Smooth muscle cell of the brain vasculature (primary cell): ENCODE measurements around the gene EPHA10.
A peak's percentile ranks its signal among the peaks of the same experiment; 100 is the strongest.

Experiments used
- DNase-seq: peaks from one replicate; pipeline ENCODE4 v3.0.0-alpha.2; 2012; ENCODE audit warnings: low read depth, low spot score

EPHA10 gene

DNA sequence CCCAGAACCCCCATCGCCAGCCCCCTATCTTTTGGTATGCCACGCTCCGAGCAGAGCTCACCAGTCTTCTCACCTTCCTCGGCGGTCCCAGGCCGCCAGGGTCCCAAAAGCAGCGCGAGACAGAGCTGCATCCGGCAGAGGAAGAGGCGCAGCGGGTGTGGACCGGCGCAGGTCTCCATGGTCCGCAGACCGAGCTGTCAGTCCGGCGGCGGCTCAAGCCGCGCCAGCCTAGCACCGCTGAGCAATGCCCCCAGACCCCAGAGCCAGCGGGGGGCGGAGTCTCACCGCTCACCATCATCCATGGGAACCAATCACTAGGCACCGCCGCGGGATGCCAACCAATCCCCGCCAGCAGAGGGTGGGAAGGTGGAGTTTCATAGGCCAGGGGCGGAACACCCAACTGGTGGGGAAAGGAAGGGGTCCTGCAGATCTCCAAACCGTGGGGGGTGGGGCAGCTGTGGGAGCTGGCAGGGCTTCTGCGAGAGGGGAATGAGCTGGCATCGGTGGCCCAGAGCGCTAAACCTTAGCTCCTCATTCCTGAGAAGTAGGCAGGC is at the start of gene EPHA10:
Gene EPHA10 (minus strand): TSS at position 233 of the 554 bp plus-strand sequence. CDS start 54 bp downstream, at position 179.
- DNase-seq: no peak

DNA sequence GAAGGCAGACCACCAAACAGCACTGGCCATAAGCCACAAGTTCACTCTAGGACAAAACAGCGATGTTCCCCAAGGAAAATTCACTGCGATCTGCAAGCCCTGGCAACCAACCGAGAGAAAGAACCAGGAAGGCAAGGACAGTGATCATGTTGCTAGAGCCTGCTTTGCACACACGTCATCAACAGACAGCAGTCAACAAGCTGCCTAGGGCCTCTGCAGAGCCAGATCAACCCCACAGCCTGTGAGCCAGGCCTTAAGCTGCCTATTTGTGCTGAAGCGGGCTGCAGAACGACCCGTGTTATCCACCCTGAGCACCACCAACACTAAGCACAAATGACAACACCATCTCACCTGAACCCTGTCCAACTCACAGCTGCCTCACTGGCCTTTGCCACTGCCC is 49.3 kb upstream of the EPHA10 start:
- no peak for DNase-seq

DNA sequence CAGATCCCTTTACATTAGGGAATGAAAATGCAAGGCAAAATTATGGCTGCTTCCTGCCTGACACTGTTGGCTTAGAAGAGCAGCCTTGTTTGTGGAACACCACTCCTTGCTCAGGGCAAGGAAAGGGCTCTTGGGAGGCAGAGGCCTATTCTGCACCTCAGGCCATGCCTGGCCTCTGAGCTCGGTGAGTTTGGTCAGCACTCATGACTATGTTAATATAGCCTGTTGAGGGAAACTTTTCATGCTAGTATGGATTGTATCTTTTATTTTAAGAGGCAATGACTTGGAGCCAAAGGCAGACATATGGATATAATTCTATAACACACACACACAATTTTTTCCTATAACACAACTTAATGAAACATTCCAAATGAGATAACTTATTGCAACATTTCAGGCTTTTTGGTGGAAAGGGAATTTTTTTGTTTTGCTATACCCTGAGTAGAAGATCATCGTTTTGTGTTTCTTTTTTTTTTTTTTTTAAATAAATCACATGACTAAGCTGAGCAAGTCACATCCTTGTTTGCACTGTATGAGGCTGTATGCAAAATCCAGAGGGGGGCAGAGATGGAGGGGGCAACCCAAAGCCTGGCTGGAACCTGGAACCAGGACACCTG is 48.7 kb upstream of the EPHA10 start:
- DNase-seq: no peak

DNA sequence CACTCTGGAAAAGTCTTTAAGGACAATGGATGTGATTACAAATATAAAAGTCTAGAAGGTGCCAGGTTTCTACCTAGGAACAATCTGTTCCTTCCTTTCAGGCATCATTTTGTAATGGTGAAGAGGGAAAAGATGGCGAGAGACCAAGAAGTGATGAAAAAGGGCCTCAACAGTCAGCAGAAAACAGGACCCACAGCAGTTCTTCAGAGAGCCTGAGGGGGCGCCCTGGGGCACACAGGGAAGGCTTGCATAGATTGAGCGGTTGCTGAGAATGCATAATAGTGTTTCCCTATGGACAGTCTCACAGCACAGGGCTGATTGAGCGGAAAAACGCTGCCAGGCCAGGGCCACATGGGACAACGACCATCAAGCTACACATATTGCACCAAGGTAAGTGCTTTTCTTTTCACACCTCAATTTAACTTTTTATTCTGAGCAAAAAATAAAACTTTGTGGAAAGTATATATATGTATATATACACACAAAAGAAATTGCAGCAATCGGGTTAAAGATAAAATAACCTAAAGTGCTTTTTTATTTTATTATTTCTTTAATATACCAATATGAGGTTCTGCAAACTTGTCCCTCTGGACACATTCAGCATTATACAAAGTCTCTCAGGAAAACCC is 46.2 kb upstream of the EPHA10 start:
- DNase-seq: no peak

DNA sequence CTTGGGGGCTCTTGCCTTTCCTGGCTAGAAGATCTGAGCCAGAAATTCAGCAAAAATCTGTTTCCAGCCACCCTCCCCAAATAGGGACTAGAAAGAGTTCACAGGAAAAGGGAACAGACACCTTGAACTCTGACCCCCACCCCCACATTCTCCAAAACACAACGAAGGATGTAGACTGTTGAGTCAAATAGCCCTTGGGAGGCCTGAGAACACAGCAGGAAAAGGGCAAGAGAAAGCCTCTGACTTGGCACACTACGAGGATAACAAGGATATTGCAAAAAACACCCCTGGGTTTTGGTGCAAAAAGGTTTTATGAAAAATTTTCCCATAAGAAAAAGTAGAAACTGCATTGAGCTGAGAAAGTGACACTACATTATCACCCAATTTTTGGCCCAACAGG is 45.0 kb upstream of the EPHA10 start:
- no peak for DNase-seq

DNA sequence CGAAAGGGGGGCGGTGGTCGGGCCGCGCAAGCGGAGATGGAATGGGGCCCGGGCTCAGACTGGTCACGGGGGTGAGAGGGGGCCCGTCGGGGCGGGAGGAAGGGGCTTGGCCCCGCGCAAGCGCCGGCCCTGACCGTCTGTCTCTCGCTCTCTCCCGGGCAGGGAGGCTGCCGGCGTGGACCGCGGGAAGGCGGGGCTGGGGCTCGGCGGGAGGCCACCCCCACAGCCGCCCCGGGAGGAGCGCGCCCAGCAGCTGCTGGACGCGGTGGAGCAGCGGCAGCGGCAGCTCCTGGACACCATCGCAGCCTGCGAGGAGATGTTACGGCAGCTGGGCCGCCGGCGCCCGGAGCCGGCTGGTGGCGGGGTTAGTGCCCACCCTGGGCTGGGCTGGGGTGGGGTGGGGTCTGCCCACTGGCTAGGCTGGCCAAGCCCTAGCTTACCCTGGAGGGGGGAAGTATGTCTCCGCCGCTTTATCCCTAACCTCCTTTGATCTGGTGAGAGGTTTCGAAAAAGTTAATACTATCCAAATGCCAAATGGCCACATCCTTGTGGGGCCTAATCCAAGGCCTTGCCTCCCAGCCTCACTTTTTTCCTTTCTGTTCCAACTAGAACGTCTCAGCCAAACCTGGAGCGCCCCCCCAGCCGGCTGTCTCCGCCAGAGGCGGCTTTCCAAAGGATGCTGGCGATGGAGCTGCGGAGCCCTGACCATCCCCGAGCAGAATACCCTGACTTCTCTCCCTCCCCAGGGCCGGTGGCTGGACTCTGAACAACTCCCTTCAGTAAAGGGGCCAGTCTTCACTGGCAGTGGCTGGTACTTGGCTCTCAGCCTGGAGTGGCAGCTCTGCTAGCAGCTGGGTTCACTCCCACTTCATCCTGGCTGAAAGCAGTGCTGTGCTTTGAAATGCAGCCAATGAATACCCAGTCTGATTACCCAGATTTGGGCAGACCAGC is 43.7 kb upstream of the EPHA10 start:
- DNase-seq: no peak

DNA sequence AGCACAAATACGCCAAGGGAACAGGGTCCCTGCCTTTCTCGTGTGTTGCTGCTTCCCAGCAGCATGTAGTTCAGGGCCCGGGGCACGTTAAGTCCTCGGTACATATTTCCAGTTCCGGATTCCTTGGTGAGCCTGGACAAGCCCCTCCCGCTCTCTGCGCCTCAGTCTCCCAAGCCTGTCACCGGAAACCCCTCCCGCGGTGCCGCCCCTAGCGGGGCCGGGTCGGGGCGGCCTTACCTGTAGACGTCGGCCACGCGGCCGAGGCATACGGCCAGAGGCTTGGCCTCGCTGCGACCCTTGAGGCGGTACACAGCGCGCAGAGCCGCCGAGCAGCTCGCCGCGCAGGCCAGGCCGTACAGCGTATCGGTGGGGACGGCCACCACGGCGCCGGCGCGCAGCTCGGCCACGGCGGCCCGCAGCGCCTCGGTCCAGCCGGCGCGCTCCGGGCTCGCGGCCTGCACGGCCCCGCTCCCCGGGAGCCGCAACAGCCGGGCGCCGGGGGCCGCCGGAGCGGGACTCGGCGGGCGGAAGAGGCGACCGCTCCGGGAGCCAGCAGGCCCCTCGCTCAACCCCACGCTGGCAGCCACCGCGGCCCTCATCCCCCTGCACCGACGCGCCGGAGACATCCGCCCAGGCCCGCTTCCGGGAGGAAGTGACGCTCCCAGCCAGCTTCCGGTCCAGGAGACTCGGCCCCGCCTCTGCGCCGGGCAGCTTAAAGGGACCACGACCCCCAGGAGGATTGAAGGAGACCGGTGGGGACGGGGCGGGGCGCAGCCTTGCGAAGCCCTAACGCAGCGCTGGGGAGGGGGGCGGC is 42.8 kb upstream of the EPHA10 start, which contains the start of the genes C1orf122 and YRDC:
Gene C1orf122 (plus strand): TSS at position 236 of the 814 bp plus-strand sequence. CDS start 615 bp downstream, outside the sequence.
Gene YRDC (minus strand): TSS at position 654 of the 814 bp plus-strand sequence. CDS start 28 bp downstream, at position 626.
- peak; percentile 73 for DNase-seq

DNA sequence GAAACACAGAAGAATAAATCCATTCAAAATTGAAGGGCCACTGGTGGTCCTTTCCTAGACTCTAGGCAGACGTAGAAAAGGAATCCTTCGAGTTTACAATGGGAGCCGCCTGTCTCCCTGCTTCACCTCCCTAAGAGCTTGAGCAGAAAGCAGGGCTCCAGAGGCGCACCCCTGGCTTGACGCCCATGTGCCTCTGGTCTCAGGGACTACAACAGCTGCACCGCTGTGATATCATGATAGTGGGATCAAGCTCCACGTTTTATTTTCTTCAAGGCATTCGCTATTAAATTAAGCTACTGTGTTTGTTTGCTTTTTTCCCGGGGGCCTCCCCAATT is 42.3 kb upstream of the EPHA10 start:
- no peak for DNase-seq

DNA sequence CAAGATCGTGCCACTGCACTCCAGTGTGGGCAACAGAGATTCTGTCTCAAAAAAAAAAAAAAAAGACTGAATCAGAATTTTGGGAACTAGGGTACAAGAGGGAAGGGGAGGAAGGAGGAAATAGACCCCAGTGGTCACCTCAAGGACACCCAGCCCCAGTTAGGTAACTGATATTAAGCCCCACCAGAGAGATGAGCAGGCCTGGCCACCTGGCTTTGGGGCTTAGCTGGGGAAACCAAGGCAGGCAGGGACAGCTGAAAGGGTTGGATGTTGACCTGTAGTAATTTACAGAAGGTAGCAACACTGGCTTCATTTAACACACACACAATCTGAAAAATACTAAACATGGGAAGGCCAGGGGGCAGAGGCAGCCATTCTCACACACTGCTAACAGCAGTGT is 37.5 kb upstream of the EPHA10 start:
- DNase-seq: no peak

DNA sequence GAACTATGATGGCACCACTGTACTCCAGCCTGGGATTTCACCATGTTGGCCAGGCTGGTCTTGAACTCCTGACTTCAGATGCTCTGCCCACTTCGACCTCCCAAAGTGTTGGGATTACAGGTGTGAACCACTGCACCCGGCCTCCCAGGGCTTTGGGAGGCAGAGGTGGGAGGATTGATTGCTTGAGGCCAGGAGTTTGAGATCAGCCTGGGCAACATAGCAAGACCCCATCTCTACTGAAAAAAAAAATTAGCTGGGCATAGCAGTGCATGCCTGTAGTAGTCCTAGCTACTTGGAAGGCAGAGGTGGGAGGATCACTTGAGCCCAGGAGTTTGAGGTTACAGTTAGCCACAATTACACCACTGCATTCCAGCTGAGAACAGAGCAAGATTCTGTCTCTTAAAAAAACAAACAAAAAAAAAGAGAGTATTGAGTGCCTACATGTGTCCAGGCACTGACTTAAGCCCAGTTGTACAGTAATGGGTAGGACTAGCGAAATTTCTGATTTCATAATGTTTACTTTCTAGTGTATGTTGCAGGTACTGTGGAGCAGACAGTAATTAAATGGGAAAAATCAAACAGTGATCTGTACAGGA is 32.9 kb upstream of the EPHA10 start:
- no peak for DNase-seq

DNA sequence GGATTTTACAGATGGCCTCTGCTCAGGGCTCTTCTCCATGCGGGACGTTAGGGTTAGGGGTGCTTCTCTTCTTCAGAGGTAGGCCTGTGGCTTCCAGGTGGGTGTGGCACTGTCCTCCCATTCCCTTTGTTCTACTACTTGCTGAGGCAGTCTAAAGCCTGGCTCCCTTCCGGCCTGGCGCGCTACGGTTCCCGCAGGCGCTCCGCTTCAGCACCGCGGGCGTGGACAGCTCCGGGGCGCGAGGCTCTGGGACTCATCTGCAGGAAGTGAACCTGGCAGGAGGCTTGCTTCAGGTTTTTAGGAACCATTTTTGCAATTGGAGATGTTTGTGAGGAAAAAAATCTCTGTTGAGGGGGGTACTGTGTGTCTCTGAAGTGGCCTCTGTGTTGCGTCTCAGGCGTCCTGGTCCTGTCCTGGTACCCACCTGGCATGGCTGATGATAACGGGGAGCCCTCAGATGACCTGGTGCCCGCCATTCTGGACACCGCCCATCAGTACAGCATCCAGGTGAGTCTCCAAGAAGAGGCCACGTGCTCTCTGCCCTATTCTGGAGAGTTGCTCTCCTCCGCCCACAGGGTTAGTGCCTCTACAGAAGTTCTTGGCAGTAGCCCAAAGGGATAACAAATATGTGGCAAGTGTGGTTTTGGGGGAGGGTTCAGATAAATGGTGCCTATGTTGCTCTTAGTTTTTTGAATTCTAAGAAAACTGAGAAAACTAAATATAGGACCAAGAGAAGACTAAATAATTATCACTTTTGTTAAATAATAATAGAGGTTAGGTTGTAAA is 30.6 kb upstream of the EPHA10 start:
- DNase-seq: no peak

DNA sequence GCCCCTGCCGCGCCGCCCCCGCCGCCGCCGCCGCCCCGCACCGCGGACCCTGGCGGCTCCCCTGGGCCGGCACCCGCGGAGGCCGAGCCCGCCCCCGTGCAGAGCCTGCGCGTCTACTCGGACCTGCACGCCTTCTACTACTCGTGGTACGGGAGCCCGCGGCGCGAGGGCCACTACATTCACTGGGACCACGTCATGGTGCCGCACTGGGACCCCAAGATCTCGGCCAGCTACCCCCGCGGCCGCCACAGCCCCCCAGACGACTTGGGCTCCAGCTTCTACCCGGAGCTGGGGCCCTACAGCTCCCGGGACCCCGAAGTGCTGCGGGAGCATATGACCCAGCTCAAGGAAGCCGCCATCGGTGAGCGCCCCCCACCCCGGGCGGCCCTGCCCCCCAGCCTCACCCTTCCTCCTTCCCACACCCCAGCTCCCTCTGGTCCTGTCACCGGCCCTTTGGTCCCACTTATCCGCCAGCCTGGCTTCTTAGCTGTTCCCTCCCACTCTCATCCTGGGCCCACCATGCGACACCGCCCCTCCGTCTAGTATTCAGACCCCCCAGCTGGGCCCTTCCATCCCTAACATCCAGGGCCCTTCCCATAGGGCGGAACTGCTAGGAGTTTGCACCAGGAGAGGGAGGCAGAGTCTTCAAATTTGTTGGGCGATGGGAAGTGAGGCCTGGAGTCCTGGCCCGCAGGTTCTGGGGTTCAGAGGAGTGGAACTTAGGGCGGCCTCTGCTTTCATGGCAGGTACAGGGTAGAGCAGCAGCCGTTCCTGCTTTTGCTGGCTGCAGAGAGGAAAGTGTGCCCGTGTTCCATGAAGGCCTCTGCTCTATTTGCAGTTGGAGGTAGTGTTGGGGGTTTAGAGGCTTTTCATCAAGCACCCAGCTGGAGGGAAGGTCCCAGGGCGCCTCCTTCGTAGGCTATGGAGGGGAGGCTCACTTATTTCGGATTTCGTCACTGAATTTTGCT is 29.7 kb upstream of the EPHA10 start:
- DNase-seq: no peak

DNA sequence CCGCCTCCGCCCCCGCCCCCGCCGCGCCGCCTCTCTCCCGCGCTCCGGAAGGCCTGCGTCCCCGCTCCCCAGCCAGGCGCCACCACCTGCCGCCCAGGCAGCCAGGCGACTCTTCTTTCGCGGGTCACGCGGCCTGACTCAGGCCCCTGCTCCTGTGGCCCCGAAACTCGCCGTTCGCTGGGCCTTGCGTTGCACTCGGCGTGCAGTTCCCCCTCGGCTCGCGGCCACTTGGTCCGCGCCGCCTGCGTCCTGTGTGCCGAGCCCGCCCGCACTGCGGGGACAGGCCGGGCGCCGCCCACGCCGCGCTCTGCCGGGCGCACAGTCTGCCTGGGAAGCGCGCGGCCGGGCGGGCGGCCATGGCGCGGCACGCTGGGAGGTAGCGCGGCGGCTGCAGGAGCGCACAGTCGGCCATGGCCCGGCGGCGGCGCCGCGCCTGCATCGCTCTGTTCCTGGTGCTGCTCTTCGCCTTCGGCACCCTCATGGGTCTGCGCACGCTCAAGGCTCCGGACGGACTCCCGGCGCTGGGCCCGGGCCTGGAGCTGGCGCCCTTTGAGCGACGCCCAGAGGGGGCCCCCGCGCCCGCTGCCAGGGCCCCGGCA is 29.0 kb upstream of the EPHA10 start, which contains the start of gene MANEAL:
Gene MANEAL (plus strand): TSS at position 75 of the 599 bp plus-strand sequence. CDS start 336 bp downstream, at position 411.
- DNase-seq: no peak

DNA sequence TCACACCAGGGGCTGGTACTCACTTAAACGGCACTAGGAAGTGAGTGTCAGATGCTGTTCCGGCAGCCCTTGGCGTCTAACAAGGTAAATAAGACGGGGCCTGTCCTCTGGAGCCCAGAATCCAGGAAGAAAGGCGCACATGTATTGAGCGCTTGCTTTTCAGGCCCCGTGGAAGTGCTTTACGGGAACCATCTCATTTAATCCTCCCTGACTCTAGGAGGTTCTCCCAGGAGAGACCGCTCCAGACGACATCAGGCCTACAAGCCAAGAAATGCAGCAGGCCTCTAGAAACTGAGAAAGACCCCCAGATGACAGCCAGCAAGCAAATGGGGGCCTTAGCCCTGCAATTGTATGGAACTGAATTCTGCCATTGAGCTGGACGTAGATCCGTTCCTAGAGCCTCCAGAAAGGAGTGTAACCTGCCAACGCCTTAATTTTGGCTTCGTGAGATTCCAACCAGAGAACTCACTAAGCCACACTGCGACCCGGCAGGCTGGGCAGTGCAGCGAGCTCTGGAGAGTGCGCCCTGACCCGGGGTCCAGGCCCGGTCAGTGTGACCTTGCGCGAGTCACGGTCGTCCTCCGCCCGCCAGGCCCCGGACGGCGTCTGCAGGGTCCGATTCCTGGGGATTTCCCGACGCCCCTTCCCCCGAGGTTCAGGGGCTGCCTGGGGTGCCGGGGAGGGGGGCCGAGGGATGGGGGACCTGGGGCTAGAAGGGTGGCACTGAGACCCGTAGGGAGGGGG is 28.2 kb upstream of the EPHA10 start:
- no peak for DNase-seq

DNA sequence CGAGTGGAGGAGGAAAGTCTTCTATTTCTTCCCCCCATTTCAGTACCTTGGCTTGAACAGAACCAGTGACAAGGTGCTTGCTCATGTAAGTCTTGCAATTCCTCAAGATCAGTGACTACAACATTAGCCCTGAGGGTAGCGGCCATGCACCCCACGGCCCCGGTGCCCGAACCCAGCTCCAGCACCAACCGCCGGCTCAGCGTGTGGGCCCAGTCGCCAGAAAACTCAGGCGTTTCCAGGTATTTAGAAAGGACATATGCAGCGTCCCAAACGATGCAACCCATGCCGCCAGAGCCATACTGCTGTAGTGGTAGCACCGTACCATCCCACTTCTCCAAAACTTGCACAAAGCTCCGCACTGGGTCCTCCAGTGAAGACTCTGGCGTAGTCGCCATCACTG is 17.6 kb upstream of the EPHA10 start:
- no peak for DNase-seq

DNA sequence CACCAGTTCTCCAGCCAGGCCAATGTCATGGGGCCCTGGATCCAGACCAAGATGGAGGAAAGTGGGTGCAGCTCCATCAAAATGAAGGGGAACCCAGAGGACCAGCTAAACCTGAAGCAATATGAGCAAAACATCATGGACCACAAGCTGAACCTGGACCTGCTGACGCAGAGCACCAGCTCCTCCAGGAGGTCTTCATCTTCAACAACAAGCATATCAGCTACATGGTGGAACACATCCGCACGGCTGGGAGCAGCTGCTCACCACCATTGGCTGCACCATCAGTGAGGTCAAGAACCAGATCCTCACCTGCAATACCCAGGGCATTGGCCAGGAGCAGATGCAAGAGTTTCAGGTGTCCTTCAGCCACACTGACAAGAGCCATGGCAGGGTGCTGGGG is 13.7 kb upstream of the EPHA10 start:
- DNase-seq: no peak

DNA sequence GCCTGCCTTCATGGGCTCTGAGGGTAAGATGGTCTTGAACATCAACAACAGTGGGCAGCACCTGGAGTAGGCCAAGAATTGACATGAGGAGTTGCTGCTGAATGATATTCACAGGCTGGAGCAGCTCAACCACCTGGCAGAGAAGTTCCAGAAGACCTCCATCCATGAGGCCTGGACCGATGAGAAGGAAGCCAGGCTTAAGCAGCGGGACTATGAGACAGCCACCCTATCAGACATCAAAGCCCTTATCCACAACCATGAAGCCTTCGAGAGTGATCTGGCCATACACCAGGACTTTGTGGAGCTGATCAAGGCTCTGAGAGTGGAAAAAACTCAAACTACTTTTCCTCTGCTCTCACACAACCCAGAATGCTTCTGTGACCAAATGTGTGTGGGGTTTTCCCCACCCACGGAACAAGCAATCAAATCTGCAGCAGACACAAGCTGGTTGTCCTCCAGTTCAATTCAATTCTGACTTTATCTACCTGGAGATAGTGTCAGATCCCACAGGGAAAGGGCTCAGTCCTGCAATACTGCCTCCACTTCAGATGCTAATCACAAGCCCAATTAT is 12.1 kb upstream of the EPHA10 start:
- no peak for DNase-seq
